GM18868 (cell line): ENCODE results near the gene OR5AL1.
"Not testable (repeated sequence)": the region's sequence is repeated elsewhere in the genome, so short reads cannot be mapped to it uniquely, and the experiment has no call there.

Experiments used
- ATAC-seq: cut with Tn5 transposase; IDR thresholded peaks from one replicate; pipeline ENCODE4 v1.9.1; 2021; ENCODE audit warnings: mild to moderate bottlenecking, moderate library complexity; ENCODE audit not compliant: unreplicated experiment

The OR5AL1 gene

DNA sequence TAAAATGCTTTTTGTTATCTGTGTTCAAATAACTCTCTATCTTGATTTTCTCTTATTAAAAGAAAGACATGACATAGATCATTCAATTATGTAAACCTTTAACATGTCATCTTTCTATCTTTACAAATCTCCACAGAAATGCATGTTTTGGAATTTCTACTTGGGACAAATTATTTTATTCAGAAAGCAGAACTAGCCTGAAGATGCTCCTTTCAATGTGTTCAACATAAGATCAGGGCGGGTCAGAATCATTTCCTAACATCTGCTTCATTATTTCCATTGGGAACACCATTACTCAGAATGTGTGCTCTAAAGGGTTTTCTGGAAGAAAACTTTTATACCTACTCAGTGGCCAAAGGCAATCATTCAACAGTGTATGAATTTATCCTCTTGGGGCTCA, at the start of gene OR5AL1:
OR5AL1 (plus strand) TSS at position 301 of the 400 bp plus-strand sequence.
- no peak for ATAC-seq

- no peak for ATAC-seq
These were observed 37.2 kb upstream of the OR5AL1 start, which contains the start of gene OR8U1 for GRCh38 chr11:56375324-56375723. OR8U1 (plus strand) TSS chr11:56375624; CDS start chr11:56375624, 0 bp downstream.

- ATAC-seq, result no peak
These were observed 32.4 kb upstream of the OR5AL1 start for GRCh38 chr11:56380120-56380519.

DNA sequence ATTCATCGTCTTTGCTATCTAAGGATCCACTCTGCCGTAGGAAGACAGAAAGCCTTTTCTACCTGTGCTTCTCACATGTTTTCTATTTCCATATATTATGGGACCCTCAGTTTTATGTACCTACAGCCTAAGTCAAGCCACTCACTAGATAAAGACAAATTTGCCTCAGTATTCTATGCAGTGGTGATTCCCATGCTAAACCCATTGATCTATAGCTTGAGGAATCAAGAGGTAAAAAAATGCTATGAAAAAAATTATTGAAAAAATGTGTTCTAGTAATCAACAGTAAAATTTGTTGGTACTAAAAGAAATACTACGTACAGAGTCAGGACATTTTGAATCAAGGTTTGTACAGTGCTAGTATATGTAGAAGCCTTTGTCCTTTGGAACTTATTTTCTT, 18.1 kb upstream of the OR5AL1 start:
- ATAC-seq, result no peak

- ATAC-seq, result no peak
These were observed 16.4 kb upstream of the OR5AL1 start for GRCh38 chr11:56396047-56396446.

- ATAC-seq, result not testable (repeated sequence)
These were observed 10.5 kb upstream of the OR5AL1 start for GRCh38 chr11:56401858-56402461.

DNA sequence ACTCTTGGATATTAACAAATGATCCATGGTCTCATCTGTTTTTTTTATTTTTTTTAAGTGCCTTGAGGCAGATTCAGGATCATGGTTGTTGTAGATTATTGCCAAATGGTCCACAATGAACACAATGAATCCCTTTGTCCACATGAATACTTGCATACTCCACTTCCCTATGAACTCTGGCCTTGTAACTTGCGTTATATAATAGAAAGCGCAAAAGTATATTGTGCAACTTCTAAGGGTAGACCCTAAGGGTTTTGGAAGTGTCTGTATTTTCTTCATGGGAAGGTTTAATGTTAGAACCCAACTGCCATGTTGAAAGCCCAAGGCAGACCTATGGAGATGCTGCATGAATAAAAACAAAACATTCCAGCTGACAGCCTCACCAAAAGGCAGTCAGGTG, 8.1 kb upstream of the OR5AL1 start:
- no peak for ATAC-seq

GRCh38 chr11:56410801-56411200, 1.7 kb upstream of the OR5AL1 start:
- ATAC-seq, result no peak

GRCh38 chr11:56453521-56453920, 41.0 kb downstream of the OR5AL1 start:
- no peak for ATAC-seq

GRCh38 chr11:56457076-56457475, 44.6 kb downstream of the OR5AL1 start:
- no peak for ATAC-seq
